ENCODE measurements around the gene TSPAN18. TPM values are rescaled to one million over a fixed set of nuclear protein-coding genes. Genes with fewer than 3 reads are reported as not detected.

Gene TSPAN18
- total RNA-seq, 2 experiments from 2014 or later, result not detected

DNA sequence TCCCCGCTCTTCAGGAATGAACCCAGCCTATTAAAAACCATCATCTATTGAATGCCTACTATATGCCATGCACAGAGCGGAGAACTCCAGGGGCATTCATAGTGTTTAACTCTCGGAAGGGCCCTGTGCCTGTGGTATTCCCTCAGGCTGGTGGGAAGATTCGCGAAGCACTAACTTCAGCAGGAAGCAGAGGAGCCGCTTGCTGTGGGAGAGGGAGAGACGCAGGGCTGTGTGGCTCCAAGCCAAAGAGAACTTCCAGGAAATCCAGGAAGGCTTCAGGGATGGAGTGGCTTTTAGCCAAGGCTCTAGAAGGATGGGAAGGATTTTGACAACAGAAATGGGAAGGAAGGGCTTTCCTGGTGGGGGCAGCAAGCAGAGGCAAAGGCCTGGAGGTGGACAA is 120.1 kb downstream of the TSPAN18 start:
- Histone ChIP-seq H3K9me2 (ENCODE audit: insufficient read depth, low read length) (no peaks in the 10 kb centered on the region), H2AFZ (ENCODE audit: low read length) (no peak overlapping the region), H3K4me2 (ENCODE audit: low read length) (no peak overlapping the region), H3K36me3 (ENCODE audit: insufficient read depth, low read length) (no peaks in the 10 kb centered on the region), H4K20me1 (ENCODE audit: insufficient read depth, low read length) (no peaks in the 10 kb centered on the region), H3K4me3 (ENCODE audit: low read depth, low read length, poor library complexity, severe bottlenecking) (no peak overlapping the region), H3K9me3 (ENCODE audit: low read length) (no peaks in the 10 kb centered on the region), H3K79me2 (ENCODE audit: insufficient read depth, low read depth, low read length) (no peaks in the 10 kb centered on the region), H3K27ac (ENCODE audit: low read depth, low read length, poor library complexity, severe bottlenecking) (no peak overlapping the region), H3K4me1 (ENCODE audit: insufficient read depth, low read length, poor library complexity, severe bottlenecking) (no peaks in the 10 kb centered on the region)
- ChIA-PET CTCF (ENCODE audit: unreplicated experiment) (no interaction called here), POLR2A (interaction anchor here (0.6 kb wide), 1 partner anchor 415 kb away, joined by 4 read pairs; no protein-coding TSS in a partner anchor)
- TF ChIP-seq EZH2phosphoT487 (IDR thresholded peaks at IDR 0.05; ENCODE audit: borderline replicate concordance, low read depth, low read length), result no peak
- TF ChIP-seq, protein P1, sequence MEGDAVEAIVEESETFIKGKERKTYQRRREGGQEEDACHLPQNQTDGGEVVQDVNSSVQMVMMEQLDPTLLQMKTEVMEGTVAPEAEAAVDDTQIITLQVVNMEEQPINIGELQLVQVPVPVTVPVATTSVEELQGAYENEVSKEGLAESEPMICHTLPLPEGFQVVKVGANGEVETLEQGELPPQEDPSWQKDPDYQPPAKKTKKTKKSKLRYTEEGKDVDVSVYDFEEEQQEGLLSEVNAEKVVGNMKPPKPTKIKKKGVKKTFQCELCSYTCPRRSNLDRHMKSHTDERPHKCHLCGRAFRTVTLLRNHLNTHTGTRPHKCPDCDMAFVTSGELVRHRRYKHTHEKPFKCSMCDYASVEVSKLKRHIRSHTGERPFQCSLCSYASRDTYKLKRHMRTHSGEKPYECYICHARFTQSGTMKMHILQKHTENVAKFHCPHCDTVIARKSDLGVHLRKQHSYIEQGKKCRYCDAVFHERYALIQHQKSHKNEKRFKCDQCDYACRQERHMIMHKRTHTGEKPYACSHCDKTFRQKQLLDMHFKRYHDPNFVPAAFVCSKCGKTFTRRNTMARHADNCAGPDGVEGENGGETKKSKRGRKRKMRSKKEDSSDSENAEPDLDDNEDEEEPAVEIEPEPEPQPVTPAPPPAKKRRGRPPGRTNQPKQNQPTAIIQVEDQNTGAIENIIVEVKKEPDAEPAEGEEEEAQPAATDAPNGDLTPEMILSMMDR (conservative IDR thresholded peaks at IDR 0.05; ENCODE audit: low read length), result no peak
- intact Hi-C loops (cut with micrococcal nuclease; ENCODE audit: unreplicated experiment), result no loop called here
- BruUV-seq (replicated peaks), result no TSS peak
- no peak for DNase-seq (ENCODE audit: low spot score)

DNA sequence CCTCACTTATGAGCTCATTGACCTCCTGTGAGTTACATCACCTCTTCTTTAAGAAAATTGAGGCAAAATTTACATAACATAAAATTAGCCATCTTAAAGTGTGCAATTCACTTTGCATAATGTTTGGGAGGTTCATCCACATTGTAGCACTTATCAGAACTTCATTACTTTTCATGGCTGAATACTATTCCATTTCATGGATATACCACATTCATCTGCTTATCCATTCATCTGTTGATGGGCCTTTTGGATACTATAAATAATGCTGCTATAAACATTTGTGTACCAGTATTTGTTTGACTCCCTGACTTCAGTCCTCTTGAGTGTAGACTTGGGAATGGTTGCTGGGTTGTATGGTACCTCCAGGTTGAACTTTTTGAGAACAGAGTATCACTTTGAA is 120.6 kb downstream of the TSPAN18 start:
- no peak for DNase-seq (ENCODE audit: low spot score)
- POLR2A ChIA-PET, result interaction anchor here (0.6 kb wide), 1 partner anchor 414 kb away, joined by 4 read pairs; no protein-coding TSS in a partner anchor
- no peak overlapping the region for H2AFZ ChIP-seq (ENCODE audit: low read length)
- H3K9me2 ChIP-seq (ENCODE audit: insufficient read depth, low read length), result no peaks in the 10 kb centered on the region
- H3K4me3 ChIP-seq (ENCODE audit: low read depth, low read length, poor library complexity, severe bottlenecking), result no peak overlapping the region
- H3K4me1 ChIP-seq (ENCODE audit: insufficient read depth, low read length, poor library complexity, severe bottlenecking), result no peaks in the 10 kb centered on the region
- H3K36me3 ChIP-seq (ENCODE audit: insufficient read depth, low read length), result no peaks in the 10 kb centered on the region
- no peak overlapping the region for H3K27ac ChIP-seq (ENCODE audit: low read depth, low read length, poor library complexity, severe bottlenecking)
- H3K4me2 ChIP-seq (ENCODE audit: low read length), result no peak overlapping the region
- H4K20me1 ChIP-seq (ENCODE audit: insufficient read depth, low read length), result no peaks in the 10 kb centered on the region
- TF ChIP-seq, protein P1 (conservative IDR thresholded peaks at IDR 0.05; ENCODE audit: low read length), result no peak
- no peak for TF ChIP-seq EZH2phosphoT487 (IDR thresholded peaks at IDR 0.05; ENCODE audit: borderline replicate concordance, low read depth, low read length)
- no TSS peak for BruUV-seq (replicated peaks)
- intact Hi-C loops (cut with micrococcal nuclease; ENCODE audit: unreplicated experiment), result no loop called here
- no peaks in the 10 kb centered on the region for H3K79me2 ChIP-seq (ENCODE audit: insufficient read depth, low read depth, low read length)
- CTCF ChIA-PET (ENCODE audit: unreplicated experiment), result no interaction called here
- H3K9me3 ChIP-seq (ENCODE audit: low read length), result no peaks in the 10 kb centered on the region

DNA sequence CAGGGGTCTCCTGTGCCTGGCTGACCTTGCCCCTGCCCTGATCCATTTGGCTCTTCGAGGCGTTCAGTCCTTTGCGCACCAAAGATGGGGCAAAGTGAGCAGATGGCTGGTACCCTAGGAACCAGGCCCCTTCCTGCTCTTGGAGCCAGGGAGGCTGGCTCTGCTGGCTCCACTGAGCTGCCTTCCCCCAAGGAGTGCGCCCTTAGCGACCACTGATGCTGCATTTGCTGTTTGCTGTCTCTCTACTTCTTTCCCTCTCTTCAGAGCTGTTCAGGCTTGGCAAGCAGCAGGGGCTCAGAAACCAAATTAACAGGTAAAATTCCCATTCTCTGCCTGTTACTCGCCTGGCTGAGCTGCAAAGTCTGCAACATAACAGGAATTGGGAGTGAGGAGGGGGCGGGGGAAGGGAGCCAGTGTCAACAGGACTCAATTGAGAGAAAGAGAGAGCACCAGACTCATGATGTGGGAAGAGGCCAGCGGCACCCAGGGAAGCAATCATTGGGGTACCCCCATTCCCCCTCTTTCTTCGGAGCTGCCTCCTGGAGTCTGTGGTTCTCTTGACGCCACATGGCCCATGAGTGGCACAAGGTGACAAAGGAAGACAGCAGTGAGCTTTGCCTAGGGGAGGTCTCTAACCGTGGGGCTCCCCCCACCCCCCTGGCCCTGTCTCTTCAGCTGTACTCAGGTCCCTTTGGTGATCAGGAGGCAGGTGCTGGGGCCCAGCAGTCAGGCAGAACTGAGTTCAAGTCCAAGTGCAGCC is 121.6 kb downstream of the TSPAN18 start:
- ChIA-PET POLR2A (no interaction called here), CTCF (ENCODE audit: unreplicated experiment) (no interaction called here)
- Histone ChIP-seq H3K9me3 (ENCODE audit: low read length) (no peaks in the 10 kb centered on the region), H3K9me2 (ENCODE audit: insufficient read depth, low read length) (no peaks in the 10 kb centered on the region), H2AFZ (ENCODE audit: low read length) (no peak overlapping the region), H3K4me2 (ENCODE audit: low read length) (no peak overlapping the region), H3K27ac (ENCODE audit: low read depth, low read length, poor library complexity, severe bottlenecking) (no peak overlapping the region), H3K79me2 (ENCODE audit: insufficient read depth, low read depth, low read length) (no peaks in the 10 kb centered on the region), H4K20me1 (ENCODE audit: insufficient read depth, low read length) (no peaks in the 10 kb centered on the region; the same call in 1 of the 2 replicates), H3K36me3 (ENCODE audit: insufficient read depth, low read length) (no peaks in the 10 kb centered on the region), H3K4me3 (ENCODE audit: low read depth, low read length, poor library complexity, severe bottlenecking) (no peak overlapping the region), H3K4me1 (ENCODE audit: insufficient read depth, low read length, poor library complexity, severe bottlenecking) (no peaks in the 10 kb centered on the region)
- intact Hi-C loops (cut with micrococcal nuclease; ENCODE audit: unreplicated experiment), result no loop called here
- no TSS peak for BruUV-seq (replicated peaks)
- no peak for TF ChIP-seq EZH2phosphoT487 (IDR thresholded peaks at IDR 0.05; ENCODE audit: borderline replicate concordance, low read depth, low read length)
- TF ChIP-seq, protein P1 (conservative IDR thresholded peaks at IDR 0.05; ENCODE audit: low read length), result no peak
- no peak for DNase-seq (ENCODE audit: low spot score)
